Lung (tissue), 12 donors: ENCODE data around the gene IGFBP5. TPM values are rescaled to one million over a fixed set of nuclear protein-coding genes. Genes with fewer than 3 reads are reported as not detected.
A peak's percentile ranks its signal among the peaks of the same experiment; 100 is the strongest.

ENCODE experiments used
- ATAC-seq: fragments of 200-7000 bp; cut with Tn5 transposase; one replicate; pipeline ENCODE4 v1.9.1; 2020; ENCODE audit warnings: moderate number of reproducible peaks; ENCODE audit not compliant: insufficient read depth, low FRiP score
- DNase-seq, 3 donors: peaks; one replicate each; pipeline ENCODE4 v3.0.0-alpha.2; 2013 to 2017
- H3K27ac ChIP-seq, 2 donors: one replicate each; pipeline ENCODE4 v1.5.1; 2013; ENCODE audit warnings: mild to moderate bottlenecking in 2 of 2, moderate library complexity in 2 of 2, control low read depth in 1 of 2, inconsistent platforms in 1 of 2, low read depth in 1 of 2, low read length in 1 of 2
- H3K27me3 ChIP-seq, 3 donors: one replicate each; pipeline ENCODE4 v1.5.1; 2013; ENCODE audit warnings: low read length in 2 of 3; ENCODE audit not compliant: control insufficient read depth in 3 of 3, insufficient read depth in 3 of 3
- H3K36me3 ChIP-seq, 4 donors: one replicate each; pipeline ENCODE4 v1.5.1; 2013; ENCODE audit warnings: low read length in 4 of 4, mild to moderate bottlenecking in 1 of 4, moderate library complexity in 1 of 4; ENCODE audit not compliant: control insufficient read depth in 4 of 4, insufficient read depth in 4 of 4
- H3K4me1 ChIP-seq, 5 donors: one replicate each; pipeline ENCODE4 v1.5.1; 2013; ENCODE audit warnings: low read length in 5 of 5, mild to moderate bottlenecking in 2 of 5, moderate library complexity in 1 of 5; ENCODE audit not compliant: control insufficient read depth in 5 of 5, insufficient read depth in 5 of 5
- H3K4me3 ChIP-seq: one replicate; pipeline ENCODE4 v1.5.1; 2013; ENCODE audit warnings: mild to moderate bottlenecking, control low read depth, moderate library complexity
- H3K9ac ChIP-seq, 2 donors: one replicate each; pipeline ENCODE4 v1.5.1; 2013; ENCODE audit warnings: low read length in 2 of 2, control low read depth in 1 of 2; ENCODE audit not compliant: insufficient read depth in 1 of 2
- H3K9me3 ChIP-seq, 4 donors: one replicate each; pipeline ENCODE4 v1.5.1; 2013; ENCODE audit warnings: low read length in 3 of 4, mild to moderate bottlenecking in 1 of 4, moderate library complexity in 1 of 4; ENCODE audit not compliant: control insufficient read depth in 4 of 4, insufficient read depth in 3 of 4
- WGBS, 2 donors: extraction: QIAGEN DNeasy Blood & Tissue Kit; methylation state at CpG; one replicate each; pipeline ENCODE4 v1.1.7; 2013; 5-methylcytosine and 5-hydroxymethylcytosine counted together
- polyA plus RNA-seq, 2 donors: library from polyadenylated mRNA; stranded (reverse); fragments of 200-250 nt; gene quantifications; one replicate each; pipeline ENCODE4 v1.2.1, GENCODE V29; 2013
- total RNA-seq, 2 donors: library from RNA; depleted of rRNA in 1 of 2; stranded (reverse); fragments of >200 nt in 1 of 2; gene quantifications; one replicate each; pipeline ENCODE4 v1.2.1, GENCODE V29; 2014 to 2021
- TF ChIP-seq, protein P1 (sequence below): IDR thresholded peaks from 2 replicates; pipeline ENCODE4 v1.5.1; 2012; ENCODE audit warnings: mild to moderate bottlenecking; ENCODE audit errors: control extremely low read depth, extremely low read depth
- donor health status: control.
- donor health status: control.
- donor health status: Bipolar disorder and iron deficiency.
- donor health status: healthy.
- donor health status: DM: yes; HTN: yes; CAD: no.

IGFBP5 gene
- total and polyA plus RNA-seq, 4 donors, result 22.2 to 196 (median 86.8) TPM

DNA sequence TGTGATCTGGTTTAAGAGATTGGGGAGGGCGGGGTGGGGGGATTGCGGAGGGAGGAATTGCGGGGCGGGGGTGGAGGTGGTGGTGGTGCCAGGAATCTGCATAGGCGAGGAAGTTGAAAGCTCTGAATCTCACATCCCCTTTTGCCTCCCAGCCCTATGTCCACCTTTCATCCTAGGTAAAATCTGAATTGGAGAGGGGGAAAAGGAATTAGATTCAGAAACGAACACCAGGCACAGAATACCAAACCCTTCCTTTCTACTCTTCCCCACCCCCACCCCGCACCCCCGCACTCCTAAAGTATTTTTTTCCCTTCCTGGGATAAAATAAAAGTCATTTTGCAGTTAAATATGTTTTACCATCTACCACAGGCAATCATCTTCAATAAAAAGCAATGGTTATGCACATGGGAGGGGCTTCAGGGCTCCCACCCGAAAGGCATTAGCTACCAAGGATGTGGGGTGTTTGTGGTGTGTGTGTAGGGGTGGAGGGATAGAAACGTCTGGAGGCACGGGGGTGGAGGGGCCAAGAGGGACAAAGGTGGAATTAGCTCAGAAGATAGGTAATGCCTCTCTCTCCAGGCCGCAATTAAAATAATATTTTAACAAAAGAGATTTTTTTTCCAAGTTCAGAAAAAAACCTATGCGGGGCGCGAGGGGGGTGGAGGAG is 1.8 kb downstream of the IGFBP5 start:
- Histone ChIP-seq H3K27me3 (no peaks in the 10 kb centered on the region), H3K9ac (peak overlapping the region in 1 of 2 donors; percentile 50), H3K4me1 (peaks cover 3 to 76% (median 33%) of the 10 kb centered on the region in 5 donors), H3K4me3 (no peak overlapping the region), H3K27ac (peak overlapping the region in 1 of 2 donors; percentile 86), H3K9me3 (no peaks in the 10 kb centered on the region), H3K36me3 (no peaks in the 10 kb centered on the region)
- TF ChIP-seq, protein P1, sequence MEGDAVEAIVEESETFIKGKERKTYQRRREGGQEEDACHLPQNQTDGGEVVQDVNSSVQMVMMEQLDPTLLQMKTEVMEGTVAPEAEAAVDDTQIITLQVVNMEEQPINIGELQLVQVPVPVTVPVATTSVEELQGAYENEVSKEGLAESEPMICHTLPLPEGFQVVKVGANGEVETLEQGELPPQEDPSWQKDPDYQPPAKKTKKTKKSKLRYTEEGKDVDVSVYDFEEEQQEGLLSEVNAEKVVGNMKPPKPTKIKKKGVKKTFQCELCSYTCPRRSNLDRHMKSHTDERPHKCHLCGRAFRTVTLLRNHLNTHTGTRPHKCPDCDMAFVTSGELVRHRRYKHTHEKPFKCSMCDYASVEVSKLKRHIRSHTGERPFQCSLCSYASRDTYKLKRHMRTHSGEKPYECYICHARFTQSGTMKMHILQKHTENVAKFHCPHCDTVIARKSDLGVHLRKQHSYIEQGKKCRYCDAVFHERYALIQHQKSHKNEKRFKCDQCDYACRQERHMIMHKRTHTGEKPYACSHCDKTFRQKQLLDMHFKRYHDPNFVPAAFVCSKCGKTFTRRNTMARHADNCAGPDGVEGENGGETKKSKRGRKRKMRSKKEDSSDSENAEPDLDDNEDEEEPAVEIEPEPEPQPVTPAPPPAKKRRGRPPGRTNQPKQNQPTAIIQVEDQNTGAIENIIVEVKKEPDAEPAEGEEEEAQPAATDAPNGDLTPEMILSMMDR, result no peak
- ATAC-seq (no peak), DNase-seq (peak in 1 of 3 donors; percentile 55)
- 4 to 5% methylated on average over 15 of the region's 15 CpGs for WGBS, 2 donors

DNA sequence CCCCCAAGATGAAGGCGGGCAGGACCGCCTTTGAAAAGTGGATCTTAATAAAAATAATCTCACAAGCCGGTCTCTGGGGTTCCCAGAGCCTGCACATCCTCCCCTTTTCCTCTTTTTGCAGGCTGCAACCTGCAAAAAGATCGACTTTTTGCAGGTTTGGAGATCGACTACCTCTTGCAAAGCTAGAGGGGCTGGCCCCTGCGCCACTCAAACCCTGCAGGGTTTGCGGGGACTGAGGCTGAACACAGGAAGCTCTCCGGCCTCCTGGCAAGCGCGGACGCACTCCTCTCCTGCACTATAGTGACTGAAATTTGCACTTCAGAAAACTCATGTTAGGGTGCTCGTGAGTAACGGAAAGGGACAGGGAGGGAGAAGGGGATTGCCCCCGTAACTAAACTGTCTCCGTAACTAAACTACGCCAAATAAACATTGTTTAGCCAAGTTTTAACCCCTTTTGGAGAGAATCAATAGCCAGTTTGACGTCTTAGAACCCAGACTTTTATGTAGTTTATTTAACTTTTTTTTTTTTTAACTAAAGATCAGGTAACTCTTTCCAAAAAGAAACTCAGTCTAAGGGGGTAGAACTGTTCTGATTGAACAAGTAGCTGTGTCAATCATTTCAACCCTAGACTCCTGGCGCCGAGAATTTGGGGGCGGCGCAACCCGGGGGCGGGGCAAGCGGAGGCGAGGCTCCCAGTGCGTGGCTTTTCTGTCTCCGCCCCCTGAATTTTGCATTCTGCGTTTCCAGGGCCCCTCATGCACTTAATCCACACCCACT is 2.5 kb downstream of the IGFBP5 start:
- Histone ChIP-seq H3K9ac (peak overlapping the region in 1 of 2 donors; percentile 66), H3K4me1 (peaks cover 3 to 68% (median 34%) of the 10 kb centered on the region in 5 donors), H3K36me3 (no peaks in the 10 kb centered on the region), H3K4me3 (peak overlapping the region; percentile 2), H3K9me3 (no peaks in the 10 kb centered on the region), H3K27me3 (no peaks in the 10 kb centered on the region), H3K27ac (peak overlapping the region; percentile 40 to 68)
- WGBS, 2 donors, result 1% methylated on average over 28 of the region's 28 CpGs
- ATAC-seq, result peak; percentile 31
- TF ChIP-seq, protein P1, result no peak
- peak; percentile 93 to 95 (median 94) for DNase-seq

DNA sequence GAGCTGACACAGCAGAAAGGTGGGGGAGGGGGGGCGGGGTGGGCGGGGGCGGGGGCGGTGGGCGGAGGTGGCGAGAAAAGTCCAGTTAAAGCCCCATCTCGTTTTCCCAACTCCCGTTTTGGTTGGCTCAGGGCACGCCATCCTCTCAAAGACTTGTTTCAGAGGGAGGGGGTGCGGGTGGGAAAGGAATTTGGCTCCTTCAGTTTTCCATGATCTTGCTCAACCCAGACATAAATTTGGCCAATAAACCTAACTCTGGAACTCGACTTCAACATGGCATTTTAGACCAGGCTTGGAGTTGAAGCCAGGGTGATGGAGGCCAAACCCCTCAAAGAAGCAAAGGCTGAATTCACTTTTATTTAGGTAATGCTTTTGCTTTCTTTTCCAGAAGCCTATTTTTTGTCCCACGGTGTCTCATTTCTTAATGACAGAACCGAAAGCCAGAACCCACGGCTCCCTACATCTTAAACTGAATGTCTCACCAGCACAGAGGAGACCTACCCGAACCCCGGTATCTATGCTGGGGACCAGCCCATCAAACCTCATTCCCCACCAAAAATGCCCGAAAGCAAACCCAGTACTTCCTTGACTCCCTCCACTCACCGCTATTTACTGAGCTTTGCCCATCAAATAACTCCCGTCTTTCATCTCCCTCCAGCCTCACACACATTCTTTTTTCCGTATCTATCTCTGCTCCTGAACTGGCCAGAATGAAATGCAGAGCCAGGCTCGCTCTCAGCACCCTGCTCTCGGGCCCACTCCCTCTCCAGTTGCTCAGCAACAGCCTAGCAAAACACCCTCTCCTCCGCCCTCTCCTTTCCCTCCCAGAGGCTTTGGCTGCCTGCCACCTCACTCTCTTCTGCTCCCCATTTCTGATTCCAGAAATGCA is 4.3 kb downstream of the IGFBP5 start:
- ATAC-seq, result no peak
- Histone ChIP-seq H3K9me3 (no peaks in the 10 kb centered on the region), H3K27ac (peak overlapping the region; percentile 70 to 73), H3K9ac (peak overlapping the region in 1 of 2 donors; percentile 86), H3K4me3 (no peak overlapping the region), H3K4me1 (peaks cover 3 to 55% (median 25%) of the 10 kb centered on the region in 5 donors), H3K27me3 (no peaks in the 10 kb centered on the region), H3K36me3 (no peaks in the 10 kb centered on the region)
- WGBS, 2 donors, result 15 to 17% methylated on average over 21 to 23 of the region's 23 CpGs
- TF ChIP-seq, protein P1, result no peak
- peak; percentile 91 to 94 (median 93) for DNase-seq
